Epithelial cell of proximal tubule (primary cell): Measurements from ENCODE around the gene ITGB1BP1. TPM values are rescaled to one million over a fixed set of nuclear protein-coding genes. Genes with fewer than 3 reads are reported as not detected.

ENCODE experiments used
- DNase-seq: peaks from one replicate; pipeline ENCODE4 v3.0.0-alpha.2; 2011; ENCODE audit warnings: low read depth
- H3K4me3 ChIP-seq: 2 replicates; pipeline ENCODE4 v1.5.1; 2011; ENCODE audit warnings: low read depth, mild to moderate bottlenecking, low read length
- total RNA-seq: library from RNA; depleted of rRNA; stranded (reverse); fragments of >200 nt; gene quantifications from 2 replicates; pipeline ENCODE4 v1.2.3, GENCODE V29; 2015
- TF ChIP-seq, protein P1 (sequence below): conservative IDR thresholded peaks from 2 replicates; pipeline ENCODE4 v1.5.1; 2012; ENCODE audit warnings: low read depth, mild to moderate bottlenecking, low read length

ITGB1BP1 gene
- total RNA-seq, 1 donor from 2014 or later = 62.6 TPM

- no peak overlapping the region for H3K4me3 ChIP-seq
- TF ChIP-seq, protein P1, sequence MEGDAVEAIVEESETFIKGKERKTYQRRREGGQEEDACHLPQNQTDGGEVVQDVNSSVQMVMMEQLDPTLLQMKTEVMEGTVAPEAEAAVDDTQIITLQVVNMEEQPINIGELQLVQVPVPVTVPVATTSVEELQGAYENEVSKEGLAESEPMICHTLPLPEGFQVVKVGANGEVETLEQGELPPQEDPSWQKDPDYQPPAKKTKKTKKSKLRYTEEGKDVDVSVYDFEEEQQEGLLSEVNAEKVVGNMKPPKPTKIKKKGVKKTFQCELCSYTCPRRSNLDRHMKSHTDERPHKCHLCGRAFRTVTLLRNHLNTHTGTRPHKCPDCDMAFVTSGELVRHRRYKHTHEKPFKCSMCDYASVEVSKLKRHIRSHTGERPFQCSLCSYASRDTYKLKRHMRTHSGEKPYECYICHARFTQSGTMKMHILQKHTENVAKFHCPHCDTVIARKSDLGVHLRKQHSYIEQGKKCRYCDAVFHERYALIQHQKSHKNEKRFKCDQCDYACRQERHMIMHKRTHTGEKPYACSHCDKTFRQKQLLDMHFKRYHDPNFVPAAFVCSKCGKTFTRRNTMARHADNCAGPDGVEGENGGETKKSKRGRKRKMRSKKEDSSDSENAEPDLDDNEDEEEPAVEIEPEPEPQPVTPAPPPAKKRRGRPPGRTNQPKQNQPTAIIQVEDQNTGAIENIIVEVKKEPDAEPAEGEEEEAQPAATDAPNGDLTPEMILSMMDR = no peak
- DNase-seq = no peak
Observed at GRCh38 chr2:9408641-9409151, 14.6 kb downstream of the ITGB1BP1 start.

GRCh38 chr2:9407363-9407811, 15.9 kb downstream of the ITGB1BP1 start:
- TF ChIP-seq, protein P1 = no peak
- no peak for DNase-seq
- no peak overlapping the region for H3K4me3 ChIP-seq

DNA sequence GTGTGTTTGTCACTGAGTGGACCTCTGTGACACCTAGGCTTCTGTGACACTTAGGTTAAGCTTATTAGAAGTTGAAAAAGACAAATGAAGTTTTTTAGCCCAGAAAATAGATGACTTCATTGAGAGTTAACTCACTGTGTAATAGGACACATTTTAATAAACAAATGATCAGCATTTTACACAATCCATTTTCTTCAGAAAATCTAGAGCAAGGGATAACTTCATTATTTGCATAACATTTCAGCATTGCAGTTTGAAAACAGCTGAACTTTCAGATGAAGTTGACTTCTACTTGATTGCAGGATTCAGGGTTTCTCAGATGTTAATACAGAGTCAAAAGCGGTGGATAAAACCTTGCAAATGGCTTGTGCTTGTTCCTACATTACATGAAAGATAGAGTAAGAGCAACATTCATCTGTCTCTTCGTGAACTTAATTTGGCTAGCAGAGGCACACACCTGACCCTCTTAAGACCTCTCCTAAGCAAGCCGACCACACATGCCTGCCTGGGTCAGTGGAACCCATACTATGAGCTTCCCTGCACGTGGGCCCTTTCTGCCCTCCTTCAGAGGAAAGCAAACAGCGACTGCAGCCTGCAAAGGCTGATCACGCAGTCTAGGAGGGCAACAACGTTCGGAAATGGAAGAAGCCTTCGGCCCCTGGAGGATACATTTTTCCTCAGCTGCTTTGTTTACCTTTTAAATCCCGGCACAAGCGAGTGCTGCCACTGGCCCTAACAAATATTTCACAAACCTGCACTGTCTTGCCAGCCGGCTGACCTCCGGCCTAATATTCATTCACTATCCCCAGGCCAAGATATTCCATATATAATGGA, 16.6 kb downstream of the ITGB1BP1 start:
- no peak for DNase-seq
- TF ChIP-seq, protein P1 = no peak
- no peak overlapping the region for H3K4me3 ChIP-seq

DNA sequence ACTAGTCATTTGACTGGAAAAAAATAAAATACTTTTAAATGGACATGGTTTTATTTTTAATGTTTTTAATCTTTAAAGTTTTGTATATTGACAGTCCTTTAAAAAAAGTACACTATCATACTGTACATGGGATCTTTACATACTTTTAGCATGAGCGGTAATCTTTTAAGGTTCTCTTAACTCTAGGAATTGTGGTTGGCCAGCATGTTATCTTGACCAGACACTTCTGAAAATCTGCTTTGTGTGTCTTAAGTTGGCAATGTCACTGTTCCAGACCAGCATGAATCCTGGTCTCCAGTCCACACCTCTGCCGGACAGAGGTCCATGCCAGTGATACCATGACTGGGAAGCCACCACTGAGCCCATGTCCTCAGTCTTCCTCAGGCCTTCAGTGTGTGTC, 17.7 kb downstream of the ITGB1BP1 start:
- DNase-seq = no peak
- H3K4me3 ChIP-seq = no peak overlapping the region
- TF ChIP-seq, protein P1 = no peak

GRCh38 chr2:9404451-9404850, 18.9 kb downstream of the ITGB1BP1 start:
- no peak for DNase-seq
- no peak overlapping the region for H3K4me3 ChIP-seq
- TF ChIP-seq, protein P1 = no peak

GRCh38 chr2:9403924-9404323, 19.4 kb downstream of the ITGB1BP1 start:
- TF ChIP-seq, protein P1 = no peak
- no peak overlapping the region for H3K4me3 ChIP-seq
- DNase-seq = no peak
